Liver (tissue), 3 donors: ENCODE results near the gene SYNDIG1.

Source experiments
- CTCF ChIP-seq: fragments of 150-350 bp; IDR thresholded peaks from 2 replicates; pipeline ENCODE4 v1.5.1; 2017; ENCODE audit warnings: improper control_type of control experiment, low read depth, low read length; ENCODE audit not compliant: missing input control
- GABPA ChIP-seq, 2 donors: IDR thresholded peaks in 1 of 2; conservative IDR thresholded peaks in 1 of 2; 2 replicates each; pipeline ENCODE4 v1.6.1; 2016; ENCODE audit warnings: antibody characterized with exemption in 2 of 2, mild to moderate bottlenecking in 1 of 2, moderate library complexity in 1 of 2
- JUND ChIP-seq, 2 donors: IDR thresholded peaks; 2 replicates each; pipeline ENCODE4 v1.6.1; 2016; ENCODE audit warnings: antibody characterized with exemption in 2 of 2
- RAD21 ChIP-seq, 2 donors: IDR thresholded peaks; 2 replicates each; pipeline ENCODE4 v1.6.1; 2016; ENCODE audit warnings: antibody characterized with exemption in 2 of 2, mild to moderate bottlenecking in 2 of 2
- REST ChIP-seq: IDR thresholded peaks from 2 replicates; pipeline ENCODE4 v1.6.1; 2016; ENCODE audit warnings: antibody characterized with exemption, mild to moderate bottlenecking
- RXRA ChIP-seq, 2 donors: IDR thresholded peaks; 2 replicates each; pipeline ENCODE4 v1.6.1; 2017 to 2018; ENCODE audit warnings: antibody characterized with exemption in 2 of 2, mild to moderate bottlenecking in 1 of 2
- TAF1 ChIP-seq: conservative IDR thresholded peaks from 2 replicates; pipeline ENCODE4 v1.6.1; 2016; ENCODE audit warnings: antibody characterized with exemption, mild to moderate bottlenecking
- YY1 ChIP-seq: IDR thresholded peaks from 2 replicates; pipeline ENCODE4 v1.6.1; 2016; ENCODE audit warnings: antibody characterized with exemption, mild to moderate bottlenecking
- TF ChIP-seq, protein P1 (sequence below): IDR thresholded peaks from 2 replicates; pipeline ENCODE4 v1.6.1; 2016; ENCODE audit warnings: antibody characterized with exemption
- TF ChIP-seq, protein P2 (sequence below): IDR thresholded peaks from 2 replicates; pipeline ENCODE4 v1.6.1; 2016; ENCODE audit warnings: antibody characterized with exemption
- donor health status: healthy.
- donor health status: healthy.

DNA sequence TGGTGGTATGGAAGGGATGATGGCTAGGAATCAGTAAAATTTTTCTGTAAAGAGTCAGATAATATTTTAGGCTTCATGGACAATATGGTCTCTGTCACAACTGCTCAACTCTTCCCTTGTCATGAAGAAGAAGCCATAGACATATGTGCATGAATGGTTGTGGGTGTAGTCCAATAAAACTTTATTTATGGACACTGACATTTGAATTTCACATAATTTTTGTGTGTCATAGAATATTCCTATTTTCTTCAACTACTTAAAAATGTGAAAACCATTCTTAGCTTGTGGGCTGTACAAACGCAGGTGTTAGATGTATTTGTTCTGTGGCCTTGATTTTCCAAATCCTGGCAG is 59.9 kb downstream of the SYNDIG1 start:
- no peak for TF ChIP-seq CTCF
- TF ChIP-seq TAF1, result no peak
- no peak for TF ChIP-seq GABPA (IDR thresholded peaks at IDR 0.05 in 1 of 2, conservative IDR thresholded peaks at IDR 0.05 in 1 of 2)
- TF ChIP-seq YY1, result no peak
- TF ChIP-seq RXRA (IDR thresholded peaks at IDR 0.05), result no peak
- no peak for TF ChIP-seq RAD21 (IDR thresholded peaks at IDR 0.05)
- TF ChIP-seq JUND (IDR thresholded peaks at IDR 0.05), result no peak
- TF ChIP-seq, protein P1, sequence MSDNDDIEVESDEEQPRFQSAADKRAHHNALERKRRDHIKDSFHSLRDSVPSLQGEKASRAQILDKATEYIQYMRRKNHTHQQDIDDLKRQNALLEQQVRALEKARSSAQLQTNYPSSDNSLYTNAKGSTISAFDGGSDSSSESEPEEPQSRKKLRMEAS, result no peak
- no peak for TF ChIP-seq REST
- TF ChIP-seq, protein P2, sequence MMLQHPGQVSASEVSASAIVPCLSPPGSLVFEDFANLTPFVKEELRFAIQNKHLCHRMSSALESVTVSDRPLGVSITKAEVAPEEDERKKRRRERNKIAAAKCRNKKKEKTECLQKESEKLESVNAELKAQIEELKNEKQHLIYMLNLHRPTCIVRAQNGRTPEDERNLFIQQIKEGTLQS, result no peak
